K562 (cell line): ENCODE data around the gene RRM2. TPM values are rescaled to one million over a fixed set of nuclear protein-coding genes. Genes with fewer than 3 reads are reported as not detected.

Source experiments
- ATAC-seq: fragments of 200-7000 bp; cut with Tn5 transposase; 3 replicates; pipeline ENCODE4 v1.9.1; 2020; ENCODE audit warnings: moderate library complexity
- BruUV-seq: library from RNA; stranded (reverse); fragments of 400-500 nt; replicated peaks from 2 replicates; lab custom pipeline; 2021; lab: Mats Ljungman, UMichigan
- CTCF ChIA-PET: fragments of 300-600 bp; formaldehyde crosslinking; extraction: SDS; loops from one replicate; lab custom pipeline; 2021; ENCODE audit warnings: low intra/inter-chr PET ratio; lab: Yijun Ruan, JAX
- POLR2A ChIA-PET: fragments of 300-600, 350-650 bp; sonication (Branson Sonifier 250); formaldehyde crosslinking; extraction: SDS; loops from one replicate; lab custom pipeline; 2021; ENCODE audit warnings: antibody characterized with exemption, inconsistent platforms; lab: Yijun Ruan, JAX
- DNase-seq, 4 experiments: peaks; one replicate each; pipeline versions ENCODE4 v3.0.0 to v3.0.0-alpha.2; 2011 to 2018; ENCODE audit warnings: low spot score in 3 of 4, mixed read lengths in 3 of 4; ENCODE audit errors: extremely low read depth in 1 of 4
- FAIRE-seq: peaks from 2 replicates; lab custom pipeline; 2011; peaks lifted over from hg19 to GRCh38; lab: Jason Lieb, UNC
- H2AFZ ChIP-seq: 2 replicates; pipeline ENCODE4 v1.6.0; 2011; ENCODE audit warnings: low read depth, low read length, control low read depth, inconsistent platforms
- H3K27ac ChIP-seq: fragments of 200-600 bp; 3 replicates; pipeline ENCODE4 v1.8.0; 2011; ENCODE audit warnings: low read depth, mild to moderate bottlenecking, control low read depth, inconsistent platforms, low read length, moderate library complexity, mixed read lengths; ENCODE audit errors: extremely low read depth
- H3K27me3 ChIP-seq, 2 experiments: fragments of 300-600 bp in 1 of 2; 2 replicates in 1 of 2; 3 replicates in 1 of 2; pipeline versions ENCODE4 v1.6.0 to v1.8.0; 2011; ENCODE audit warnings: inconsistent platforms in 2 of 2, low read length in 2 of 2, mild to moderate bottlenecking in 1 of 2, mixed read lengths in 1 of 2, moderate library complexity in 1 of 2; ENCODE audit not compliant: control insufficient read depth in 2 of 2, insufficient read depth in 2 of 2
- H3K36me3 ChIP-seq: fragments of 300-600 bp; 3 replicates; pipeline ENCODE4 v1.8.0; 2011; ENCODE audit warnings: mild to moderate bottlenecking, low read length, inconsistent platforms; ENCODE audit not compliant: control insufficient read depth, insufficient read depth
- H3K4me1 ChIP-seq, 2 experiments: fragments of 200-600 bp in 1 of 2; replicated peaks in 1 of 2; 2 replicates in 1 of 2; 3 replicates in 1 of 2; pipeline versions ENCODE4 v1.5.1 to v1.8.0; 2011; ENCODE audit warnings: inconsistent platforms in 2 of 2, low read length in 2 of 2, mild to moderate bottlenecking in 1 of 2, mixed read lengths in 1 of 2, moderate library complexity in 1 of 2; ENCODE audit not compliant: control insufficient read depth in 2 of 2, insufficient read depth in 2 of 2
- H3K4me2 ChIP-seq: 2 replicates; pipeline ENCODE4 v1.6.1; 2011; ENCODE audit warnings: low read length, control low read depth, inconsistent platforms, mixed read lengths; ENCODE audit not compliant: insufficient read depth
- H3K4me3 ChIP-seq: fragments of 200-600 bp; sonication (generic), shearing (Covaris generic); 2 replicates; pipeline ENCODE4 v1.5.1; 2016; ENCODE audit warnings: control low read depth, inconsistent platforms
- H3K79me2 ChIP-seq: fragments of 200-600 bp; 3 replicates; pipeline ENCODE4 v1.8.0; 2011; ENCODE audit warnings: low read length, inconsistent platforms; ENCODE audit not compliant: control insufficient read depth, insufficient read depth
- H3K9ac ChIP-seq, 2 experiments: 2 replicates each; pipeline versions ENCODE4 v1.6.0 to v1.6.1; 2011; ENCODE audit warnings: low read depth in 2 of 2, low read length in 2 of 2, control low read depth in 1 of 2, inconsistent platforms in 1 of 2, mild to moderate bottlenecking in 1 of 2, mixed read lengths in 1 of 2; ENCODE audit not compliant: insufficient read depth in 1 of 2
- H3K9me1 ChIP-seq: one replicate; pipeline ENCODE4 v1.6.0; 2011; ENCODE audit warnings: inconsistent platforms, mild to moderate bottlenecking, low read length, moderate library complexity; ENCODE audit not compliant: control insufficient read depth, insufficient read depth
- H3K9me3 ChIP-seq: replicated peaks from 2 replicates; pipeline ENCODE4 v1.5.1; 2011; ENCODE audit warnings: low read depth, low read length, inconsistent platforms; ENCODE audit not compliant: control insufficient read depth, insufficient read depth
- H4K20me1 ChIP-seq: replicated peaks from 2 replicates; pipeline ENCODE4 v1.6.1; 2011; ENCODE audit warnings: low read length, inconsistent platforms, mixed read lengths; ENCODE audit not compliant: control insufficient read depth, insufficient read depth
- BCLAF1 ChIP-seq, 2 experiments: fragments of 450-650 bp in 1 of 2; IDR thresholded peaks; 2 replicates each; pipeline ENCODE4 v1.6.1; 2011 to 2017; ENCODE audit warnings: low read depth in 2 of 2, antibody characterized with exemption in 1 of 2, borderline replicate concordance in 1 of 2, low read length in 1 of 2, mild to moderate bottlenecking in 1 of 2, mixed read lengths in 1 of 2; ENCODE audit not compliant: control insufficient read depth in 1 of 2
- CHD2 ChIP-seq: IDR thresholded peaks from 2 replicates; pipeline ENCODE4 v1.6.1; 2011; ENCODE audit warnings: low read depth, low read length
- PHF21A ChIP-seq: fragments of 450-650 bp; IDR thresholded peaks from 2 replicates; pipeline ENCODE4 v1.6.1; 2017; ENCODE audit warnings: low read depth, borderline replicate concordance
- POLR2A ChIP-seq: fragments of 450-650 bp; conservative IDR thresholded peaks from 2 replicates; pipeline ENCODE4 v1.6.1; 2016
- POLR2G ChIP-seq: fragments of 200-400 bp; formaldehyde crosslinking; IDR thresholded peaks from 2 replicates; pipeline ENCODE4 v1.6.1; 2017; ENCODE audit warnings: low read depth, mild to moderate bottlenecking, antibody characterized with exemption, low read length, moderate library complexity
- RBFOX2 ChIP-seq: fragments of 200-400 bp; formaldehyde crosslinking; IDR thresholded peaks from 2 replicates; pipeline ENCODE4 v1.6.1; 2017; ENCODE audit warnings: low read depth, mild to moderate bottlenecking, low read length, moderate library complexity
- SP2 ChIP-seq: IDR thresholded peaks from 2 replicates; pipeline ENCODE4 v1.6.1; 2011; ENCODE audit warnings: mild to moderate bottlenecking, low read depth, low read length, moderate library complexity; ENCODE audit not compliant: poor library complexity, severe bottlenecking; ENCODE audit errors: extremely low read depth
- ZBED1 ChIP-seq: IDR thresholded peaks from 2 replicates; pipeline ENCODE4 v1.6.1; 2014
- ZBTB17 ChIP-seq: fragments of 450-650 bp; formaldehyde crosslinking; IDR thresholded peaks from 2 replicates; pipeline ENCODE4 v1.4.0; 2020; ENCODE audit warnings: mild to moderate bottlenecking
- ZNF3 ChIP-seq: fragments of 250-450 bp; sonication (Bioruptor Pico); IDR thresholded peaks from 2 replicates; pipeline ENCODE4 v1.5.0; 2021; ENCODE audit warnings: mild to moderate bottlenecking, moderate library complexity
- ZNF347 ChIP-seq: fragments of 450-650 bp; formaldehyde crosslinking; IDR thresholded peaks from 2 replicates; pipeline ENCODE4 v1.4.0; 2020; ENCODE audit warnings: low read depth, mild to moderate bottlenecking, moderate library complexity
- WGBS: fragments of 100-300 bp; shearing (Covaris generic); methylation state at CpG from one replicate; pipeline ENCODE4 v1.1.6; 2016; ENCODE audit warnings: low coverage, mixed read lengths; ENCODE audit not compliant: insufficient coverage; ENCODE audit errors: missing lambda C conversion rate; 5-methylcytosine and 5-hydroxymethylcytosine counted together
- in situ Hi-C: fragments of 300-500 bp; cut with MboI; formaldehyde crosslinking; loops from 4 replicates; pipeline ENCODE4 v1.15.0; 2018; ENCODE audit warnings: inconsistent platforms, mixed read lengths
- intact Hi-C: fragments of 100-400 bp; cut with micrococcal nuclease; formaldehyde crosslinking; loops from 2 replicates; pipeline ENCODE4 v1.14.2; 2022
- polyA plus RNA-seq, 8 experiments: library from polyadenylated mRNA; depleted of rRNA in 4 of 8; stranded (reverse) in 5 of 8; unstranded in 3 of 8; fragments of >200 nt; fragmentation: Nextera tagmentation in 2 of 8; fragmentation: Illumina TruSeq in 1 of 8; extraction: Ambion mirVana in 2 of 8; extraction: Trizol in 1 of 8; gene quantifications; 2 replicates each; pipeline versions ENCODE4 v1.2.1 to v1.2.3, GENCODE V29; 2011 to 2014; ENCODE audit warnings: inconsistent platforms in 1 of 8, missing spikeins in 1 of 8
- total RNA-seq, 7 experiments: library from RNA; depleted of rRNA in 6 of 7; stranded (reverse); fragments of >200 nt in 6 of 7; fragmentation: Illumina TruSeq in 2 of 7; extraction: Trizol in 2 of 7; gene quantifications; 2 replicates each; pipeline versions ENCODE4 v1.2.1 to v1.2.3, GENCODE V29; 2011 to 2021; ENCODE audit warnings: low replicate concordance in 1 of 7
- TF ChIP-seq, protein P1 (sequence below): fragments of 250-450 bp; sonication (Bioruptor Pico); IDR thresholded peaks from 2 replicates; pipeline ENCODE4 v1.8.0; 2022; ENCODE audit warnings: moderate library complexity, mild to moderate bottlenecking, inconsistent platforms

RRM2 gene
- total and polyA plus RNA-seq, 9 of the 15 experiments (the other 6 are each of a cell fraction or from before 2014, with no cell fraction given): 50.1 to 244 (median 128) TPM

DNA sequence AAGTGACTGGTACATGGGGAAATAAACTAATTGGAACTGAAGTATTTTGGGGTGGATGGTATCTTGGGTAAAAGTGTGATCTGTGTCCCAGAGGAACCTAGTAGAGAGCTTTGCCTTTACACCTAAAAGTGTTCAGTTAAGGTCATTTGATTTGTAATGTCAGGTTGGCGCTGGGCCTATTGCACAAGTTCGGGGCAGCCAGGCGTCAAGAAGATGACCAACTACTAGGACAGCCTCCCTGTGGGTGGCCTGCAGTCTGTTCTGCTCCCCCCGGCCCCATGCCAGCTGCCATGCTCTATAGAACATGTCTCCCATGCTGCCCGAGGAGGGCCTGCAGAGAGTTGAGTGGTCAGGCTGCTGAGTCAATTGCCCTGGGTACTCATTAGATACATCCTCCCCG lies 10.1 kb downstream of the RRM2 start:
- in situ Hi-C loops: no loop called here
- peak in 1 of 4 experiments; percentile 9 for DNase-seq
- FAIRE-seq: no peak
- Histone ChIP-seq H3K4me3 (no peak overlapping the region), H3K4me1 (peaks cover 15 to 36% of the 10 kb centered on the region in 2 experiments; a peak in 4 of 5 replicates), H3K9ac (no peak overlapping the region), H2AFZ (no peak overlapping the region), H3K27ac (no peak overlapping the region), H3K79me2 (peaks cover 17% of the 10 kb centered on the region; the same call in 2 of the 3 replicates), H3K4me2 (no peak overlapping the region), H3K27me3 (no peaks in the 10 kb centered on the region), H3K9me1 (peaks cover 5% of the 10 kb centered on the region), H3K9me3 (no peaks in the 10 kb centered on the region), H4K20me1 (peaks cover 13% of the 10 kb centered on the region), H3K36me3 (peaks cover 67% of the 10 kb centered on the region)
- intact Hi-C loops: no loop called here
- BruUV-seq: no TSS peak
- CTCF ChIA-PET: no interaction called here
- ATAC-seq: peak; percentile 2; the same call in 2 of the 3 replicates
- TF ChIP-seq SP2 (no peak), RBFOX2 (peak; percentile 45; the same call in 1 of the 2 replicates), ZBED1 (no peak), CHD2 (peak; percentile 4; the same call in 1 of the 2 replicates), ZBTB17 (CRISPR knock-in tag) (no peak), ZNF3 (no peak), POLR2A (0 out of 2 replicates have a peak, but pooled peaks have one; percentile 2), BCLAF1 (IDR thresholded peaks at IDR 0.05; ENCODE audit: borderline replicate concordance in 1 of 2, control insufficient read depth in 1 of 2, low read depth in 2 of 2, low read length in 1 of 2) (peak in 1 of 2 experiments; percentile 41; a peak in 1 of 4 replicates), ZNF347 (CRISPR knock-in tag) (no peak), POLR2G (peak; percentile 51; the same call in 1 of the 2 replicates), PHF21A (no peak)
- TF ChIP-seq, protein P1, sequence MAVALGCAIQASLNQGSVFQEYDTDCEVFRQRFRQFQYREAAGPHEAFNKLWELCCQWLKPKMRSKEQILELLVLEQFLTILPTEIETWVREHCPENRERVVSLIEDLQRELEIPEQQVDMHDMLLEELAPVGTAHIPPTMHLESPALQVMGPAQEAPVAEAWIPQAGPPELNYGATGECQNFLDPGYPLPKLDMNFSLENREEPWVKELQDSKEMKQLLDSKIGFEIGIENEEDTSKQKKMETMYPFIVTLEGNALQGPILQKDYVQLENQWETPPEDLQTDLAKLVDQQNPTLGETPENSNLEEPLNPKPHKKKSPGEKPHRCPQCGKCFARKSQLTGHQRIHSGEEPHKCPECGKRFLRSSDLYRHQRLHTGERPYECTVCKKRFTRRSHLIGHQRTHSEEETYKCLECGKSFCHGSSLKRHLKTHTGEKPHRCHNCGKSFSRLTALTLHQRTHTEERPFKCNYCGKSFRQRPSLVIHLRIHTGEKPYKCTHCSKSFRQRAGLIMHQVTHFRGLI (CRISPR knock-in tag): no peak
- POLR2A ChIA-PET: interaction anchor here (0.6 to 5.3 kb wide), 9 partner anchors 8 to 302 kb away, joined by 3 to 44 read pairs (median 5); partner anchors contain the start of gene RRM2
- 79% methylated on average over 6 of the region's 6 CpGs for WGBS
